Heart left ventricle (tissue), 16 donors: Measurements from ENCODE around the gene CRIP3. TPM values are rescaled to one million over a fixed set of nuclear protein-coding genes. Genes with fewer than 3 reads are reported as not detected.

Experiments
- ATAC-seq, 4 donors: fragments of 200-7000 bp; cut with Tn5 transposase; one replicate each; pipeline ENCODE4 v1.9.1; 2020 to 2022; ENCODE audit warnings: moderate library complexity in 4 of 4, mild to moderate bottlenecking in 3 of 4, moderate number of reproducible peaks in 1 of 4
- DNase-seq, 5 donors: peaks; one replicate each; pipeline ENCODE4 v3.0.0-alpha.2; 2020
- H3K27ac ChIP-seq, 12 donors: fragments of 200-600 bp; sonication (generic) in 4 of 12; one replicate each; pipeline versions ENCODE4 v1.5.0 to v1.8.0; 2016 to 2022; ENCODE audit warnings: mild to moderate bottlenecking in 2 of 12
- H3K27me3 ChIP-seq, 9 donors: fragments of 200-600 bp; sonication (generic) in 2 of 9; one replicate each; pipeline versions ENCODE4 v1.5.1 to v1.8.0; 2016 to 2022; ENCODE audit warnings: mild to moderate bottlenecking in 3 of 9
- H3K36me3 ChIP-seq, 9 donors: fragments of 200-600 bp; sonication (generic) in 2 of 9; one replicate each; pipeline versions ENCODE4 v1.5.0 to v1.8.0; 2018 to 2022; ENCODE audit warnings: mild to moderate bottlenecking in 2 of 9
- H3K4me1 ChIP-seq, 12 donors: fragments of 200-600 bp; sonication (generic) in 4 of 12; one replicate each; pipeline versions ENCODE4 v1.5.0 to v1.8.0; 2016 to 2022; ENCODE audit warnings: mild to moderate bottlenecking in 3 of 12
- H3K4me3 ChIP-seq, 12 donors: fragments of 200-600 bp; sonication (generic) in 4 of 12; one replicate each; pipeline versions ENCODE4 v1.5.0 to v1.8.0; 2017 to 2022; ENCODE audit warnings: mild to moderate bottlenecking in 9 of 12, moderate library complexity in 4 of 12
- H3K9me3 ChIP-seq, 12 donors: fragments of 200-600 bp; sonication (generic) in 4 of 12; one replicate each; pipeline versions ENCODE4 v1.5.0 to v1.8.0; 2016 to 2022; ENCODE audit warnings: mild to moderate bottlenecking in 1 of 12
- CTCF ChIP-seq, 12 donors: fragments of 200-600 bp; sonication (generic) in 4 of 12; IDR thresholded peaks; one replicate each; pipeline versions ENCODE4 v1.5.0 to v1.8.0; 2018 to 2022; ENCODE audit warnings: antibody characterized with exemption in 12 of 12, mild to moderate bottlenecking in 5 of 12
- POLR2A ChIP-seq, 2 donors: fragments of 450-650 bp; IDR thresholded peaks; one replicate each; pipeline ENCODE4 v1.6.1; 2017; ENCODE audit warnings: antibody characterized with exemption in 2 of 2, mild to moderate bottlenecking in 2 of 2, moderate library complexity in 2 of 2
- WGBS, 4 donors: extraction: QIAGEN DNeasy Blood & Tissue Kit in 2 of 4; methylation state at CpG; one replicate each; pipeline versions ENCODE4 v1.1.5 to v1.1.7; 2013 to 2018; 5-methylcytosine and 5-hydroxymethylcytosine counted together
- intact Hi-C, 10 donors: fragments of 100-400 bp; cut with DNase I; formaldehyde crosslinking; loops; one replicate each; pipeline versions ENCODE4 v1.11.1 to v1.14.2; 2022
- polyA plus RNA-seq, 2 donors: library from polyadenylated mRNA; stranded (reverse); fragments of 200-250 nt; gene quantifications; one replicate each; pipeline ENCODE4 v1.2.3, GENCODE V29; 2013
- total RNA-seq, 9 donors: library from RNA; depleted of rRNA in 2 of 9; stranded (reverse); fragments of >200 nt in 2 of 9; fragmentation: NEBNext Ultra II Directional in 3 of 9; extraction: Animal tissue kit (Norgen Biotek cat#: 25700) in 3 of 9; gene quantifications; one replicate each; pipeline versions ENCODE4 v1.1.0 to v1.2.4, GENCODE V29; 2016 to 2023
- donor health status: ischemic (EF 13 %, LVEDD 7.1; RV severe dilation, severe dysfunction).
- donor health status: healthy with polysubstance abuse.
- donor health status: DM: no; HTN: yes; CAD: no.
- donor health status: DM: no; HTN: no; CAD: no.
- donor health status: ischemic (EF 25% LVEDD 6.9; RV normal size, moderate dysfunction).
- donor health status: ischemic (EF 25% LVEDD 5.7; RV mildly dilated, moderate dysfunction).
- donor health status: healthy.
- donor health status: DM: yes; HTN: yes; CAD: no.
- donor health status: ischemic (EF 35%, LVEDD 5.7; RV mildly dilated, moderate dysfunction).
- donor health status: nonischemic (EF 11% LVEDD 7.7; RV severe dilation, severe dysfunction).
- donor health status: DM: yes; HTN: yes; CAD: no.
- donor health status: PGD.
- donor health status: ischemic (EF 29% LVEDD 5.4; RV normal size, mild dysfunction).
- donor health status: nonischemic (EF 23%, LVEDD 6.1; RV moderate dilation, normal function).

Gene CRIP3
- total and polyA plus RNA-seq, 11 donors, result 3.6 to 66.7 (median 20.9) TPM

GRCh38 chr6:43276577-43277305 is 31.9 kb downstream of the CRIP3 start:
- H3K4me3 ChIP-seq, result peak overlapping the region in 4 of 12 donors; percentile 52 to 55 (median 54)
- TF ChIP-seq CTCF (IDR thresholded peaks at IDR 0.05), result no peak
- TF ChIP-seq POLR2A (IDR thresholded peaks at IDR 0.05), result no peak
- intact Hi-C loops, result no loop called here
- ATAC-seq, result no peak
- peaks cover 0 to 15% (median 8%) of the 10 kb centered on the region in 12 donors for H3K4me1 ChIP-seq
- H3K27me3 ChIP-seq, result peaks cover 0 to 33% (median 13%) of the 10 kb centered on the region in 9 donors
- DNase-seq, result peak in 1 of 5 donors; percentile 21
- no peaks in the 10 kb centered on the region for H3K36me3 ChIP-seq
- 81 to 89% (median 87%) methylated on average over 11 of the region's 11 CpGs for WGBS, 4 donors
- H3K27ac ChIP-seq, result no peak overlapping the region
- H3K9me3 ChIP-seq, result no peaks in the 10 kb centered on the region

GRCh38 chr6:43275801-43276576 is 32.6 kb downstream of the CRIP3 start:
- Histone ChIP-seq H3K27ac (no peak overlapping the region), H3K4me1 (peaks cover 0 to 15% (median 8%) of the 10 kb centered on the region in 12 donors), H3K9me3 (no peaks in the 10 kb centered on the region), H3K36me3 (no peaks in the 10 kb centered on the region), H3K4me3 (peak overlapping the region in 11 of 12 donors; percentile 22 to 55 (median 51)), H3K27me3 (peaks cover 0 to 33% (median 13%) of the 10 kb centered on the region in 9 donors)
- no peak for TF ChIP-seq CTCF (IDR thresholded peaks at IDR 0.05)
- TF ChIP-seq POLR2A (IDR thresholded peaks at IDR 0.05), result no peak
- ATAC-seq (no peak), DNase-seq (peak in 1 of 5 donors; percentile 47)
- intact Hi-C loops, result no loop called here
- 31 to 55% (median 35%) methylated on average over 48 to 64 of the region's 64 CpGs for WGBS, 4 donors

DNA sequence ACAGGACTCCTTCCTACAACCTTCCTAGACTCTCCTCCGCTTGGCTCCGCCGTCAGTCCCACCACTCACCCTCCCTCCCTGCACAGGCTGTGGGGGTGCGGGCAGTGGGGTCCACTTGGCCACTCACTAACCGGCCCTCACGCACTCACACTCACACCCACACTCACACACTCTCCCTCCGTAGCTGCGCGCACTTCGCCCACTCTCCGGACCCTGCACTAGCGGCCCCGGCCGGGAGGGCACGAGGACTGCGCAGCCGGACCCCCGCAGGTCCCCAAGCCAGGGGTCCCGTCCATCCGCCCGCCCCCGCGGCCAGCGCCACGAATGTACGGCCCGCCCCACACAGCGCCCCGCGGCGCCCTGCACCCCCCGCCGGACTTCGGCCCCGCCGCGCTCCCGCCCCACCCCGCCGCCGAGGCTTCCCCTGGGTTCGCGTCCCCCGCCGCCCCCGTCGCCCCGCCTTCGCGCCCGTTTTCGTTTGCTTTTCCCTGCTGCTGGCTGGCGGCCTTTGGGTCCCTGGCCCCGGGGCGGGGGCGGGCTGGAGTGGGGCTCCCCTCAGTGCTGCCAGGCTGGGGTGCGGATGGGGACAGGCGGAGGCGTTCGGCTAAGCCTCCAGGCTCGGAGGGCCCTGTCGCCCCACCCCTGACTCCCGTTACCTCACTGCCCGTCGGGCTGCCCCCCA is 33.6 kb downstream of the CRIP3 start:
- peaks cover 0 to 15% (median 8%) of the 10 kb centered on the region in 12 donors for H3K4me1 ChIP-seq
- H3K36me3 ChIP-seq, result no peaks in the 10 kb centered on the region
- H3K4me3 ChIP-seq, result peak overlapping the region; percentile 22 to 55 (median 48)
- no peak for TF ChIP-seq CTCF (IDR thresholded peaks at IDR 0.05)
- TF ChIP-seq POLR2A (IDR thresholded peaks at IDR 0.05), result no peak
- no peak overlapping the region for H3K27ac ChIP-seq
- H3K27me3 ChIP-seq, result peaks cover 0 to 33% (median 13%) of the 10 kb centered on the region in 9 donors
- peak in 1 of 4 donors; percentile 24 for ATAC-seq
- no peaks in the 10 kb centered on the region for H3K9me3 ChIP-seq
- intact Hi-C loops, result no loop called here
- DNase-seq, result peak in 1 of 5 donors; percentile 67
- 5 to 20% (median 9%) methylated on average over 18 to 65 of the region's 65 CpGs for WGBS, 4 donors
